OCI-LY3 (cell line): ENCODE data around the gene POTEJ.
"Not testable (repeated sequence)": the region's sequence is repeated elsewhere in the genome, so short reads cannot be mapped to it uniquely, and the experiment has no call there.

ENCODE experiments used
- EZH2phosphoT487 ChIP-seq: fragments of 200-600 bp; shearing (Covaris generic); IDR thresholded peaks from 2 replicates; pipeline ENCODE4 v1.6.1; 2018; ENCODE audit warnings: antibody characterized with exemption, mixed run types, low read depth
- TF ChIP-seq, protein P1 (sequence below): fragments of 200-600, 300-600 bp; sonication (generic); IDR thresholded peaks from 2 replicates; pipeline ENCODE4 v1.5.1; 2014; ENCODE audit warnings: antibody characterized with exemption, low read length, low read depth

DNA sequence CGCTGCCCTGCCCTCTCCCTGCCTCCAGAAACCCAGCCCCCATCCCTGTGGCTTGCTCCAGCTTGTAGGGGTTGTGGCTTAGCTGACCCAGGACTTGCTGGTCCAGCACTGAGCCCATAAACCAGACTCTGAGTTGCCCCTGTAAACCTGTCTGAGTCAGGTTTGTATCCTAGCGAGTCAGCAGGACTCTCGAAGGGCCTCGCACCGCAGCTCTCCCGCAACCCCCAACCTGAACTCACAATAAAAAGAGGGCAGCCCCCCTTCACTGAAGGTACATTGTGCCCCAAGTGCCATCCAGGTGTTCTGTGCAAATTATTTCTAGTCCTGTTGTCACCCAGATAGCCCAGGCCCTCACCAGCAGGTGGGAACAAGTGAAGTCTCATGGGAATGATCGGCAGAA lies 29.7 kb upstream of the POTEJ start:
- TF ChIP-seq, protein P1, sequence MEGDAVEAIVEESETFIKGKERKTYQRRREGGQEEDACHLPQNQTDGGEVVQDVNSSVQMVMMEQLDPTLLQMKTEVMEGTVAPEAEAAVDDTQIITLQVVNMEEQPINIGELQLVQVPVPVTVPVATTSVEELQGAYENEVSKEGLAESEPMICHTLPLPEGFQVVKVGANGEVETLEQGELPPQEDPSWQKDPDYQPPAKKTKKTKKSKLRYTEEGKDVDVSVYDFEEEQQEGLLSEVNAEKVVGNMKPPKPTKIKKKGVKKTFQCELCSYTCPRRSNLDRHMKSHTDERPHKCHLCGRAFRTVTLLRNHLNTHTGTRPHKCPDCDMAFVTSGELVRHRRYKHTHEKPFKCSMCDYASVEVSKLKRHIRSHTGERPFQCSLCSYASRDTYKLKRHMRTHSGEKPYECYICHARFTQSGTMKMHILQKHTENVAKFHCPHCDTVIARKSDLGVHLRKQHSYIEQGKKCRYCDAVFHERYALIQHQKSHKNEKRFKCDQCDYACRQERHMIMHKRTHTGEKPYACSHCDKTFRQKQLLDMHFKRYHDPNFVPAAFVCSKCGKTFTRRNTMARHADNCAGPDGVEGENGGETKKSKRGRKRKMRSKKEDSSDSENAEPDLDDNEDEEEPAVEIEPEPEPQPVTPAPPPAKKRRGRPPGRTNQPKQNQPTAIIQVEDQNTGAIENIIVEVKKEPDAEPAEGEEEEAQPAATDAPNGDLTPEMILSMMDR = not testable (repeated sequence)
- TF ChIP-seq EZH2phosphoT487 = not testable (repeated sequence)
